IPS-NIHi7 (cell line): ENCODE measurements around the gene FAM117B.

Source experiments
- DNase-seq: peaks from one replicate; pipeline ENCODE4 v3.0.0; 2012; ENCODE audit warnings: mixed read lengths; ENCODE audit errors: extremely low spot score

The FAM117B gene

DNA sequence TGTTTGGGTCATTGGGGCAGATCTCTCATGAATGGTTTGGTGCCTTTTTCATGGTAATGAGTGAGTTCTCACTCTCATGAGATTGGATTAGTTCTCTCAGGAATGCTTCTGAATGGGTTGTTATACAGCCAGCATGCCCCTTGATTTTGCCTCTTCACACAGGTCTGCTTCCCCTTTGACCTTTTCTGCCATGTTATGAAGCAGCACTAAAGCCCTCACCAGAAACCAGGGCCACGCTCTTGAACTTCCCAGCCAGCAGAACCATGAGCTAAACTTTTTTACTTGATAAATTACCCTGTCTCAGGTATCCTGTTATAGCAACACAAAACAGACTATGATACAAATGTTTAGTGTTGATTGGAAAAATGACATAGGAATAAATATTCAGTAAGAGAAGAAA lies 179.5 kb downstream of the FAM117B start:
- no peak for DNase-seq

GRCh38 chr2:202815548-202816360 lies 181.0 kb downstream of the FAM117B start:
- no peak for DNase-seq

GRCh38 chr2:202817771-202818170 lies 183.0 kb downstream of the FAM117B start:
- no peak for DNase-seq

GRCh38 chr2:202818321-202818720 lies 183.6 kb downstream of the FAM117B start:
- DNase-seq: no peak
